ENCODE measurements around the gene NRG4.
"Not testable (repeated sequence)": the region's sequence is repeated elsewhere in the genome, so short reads cannot be mapped to it uniquely, and the experiment has no call there.

The NRG4 gene

GRCh38 chr15:75925440-75925839, 86.8 kb downstream of the NRG4 start:
- no peak for DNase-seq

- DNase-seq: no peak
Measured at GRCh38 chr15:75924576-75924975, 87.6 kb downstream of the NRG4 start.

- no peak for DNase-seq
Measured at GRCh38 chr15:75923756-75924155, 88.5 kb downstream of the NRG4 start.

- no peak for DNase-seq
Measured at GRCh38 chr15:75921732-75922703, 90.2 kb downstream of the NRG4 start.

- no peak for DNase-seq
Measured at GRCh38 chr15:75920079-75920478, 92.1 kb downstream of the NRG4 start.

GRCh38 chr15:75918135-75918534, 94.1 kb downstream of the NRG4 start:
- DNase-seq: no peak

GRCh38 chr15:75916978-75917377, 95.2 kb downstream of the NRG4 start:
- DNase-seq: no peak

GRCh38 chr15:75910355-75910754, 101.9 kb downstream of the NRG4 start:
- not testable (repeated sequence) for DNase-seq

GRCh38 chr15:75905231-75905630, 107.0 kb downstream of the NRG4 start:
- DNase-seq: no peak

GRCh38 chr15:75903331-75904239, 108.6 kb downstream of the NRG4 start, which contains the start of gene FBXO22:
FBXO22 (plus strand) TSS chr15:75903878; CDS start chr15:75903964, 86 bp downstream.
- peak; percentile 80 for DNase-seq

GRCh38 chr15:75902129-75902557, 110.1 kb downstream of the NRG4 start:
- no peak for DNase-seq

GRCh38 chr15:75900577-75900976, 111.6 kb downstream of the NRG4 start:
- DNase-seq: no peak

- no peak for DNase-seq
Measured at GRCh38 chr15:75895731-75896130, 116.5 kb downstream of the NRG4 start.

- DNase-seq: no peak
Measured at GRCh38 chr15:75891895-75892294, 120.3 kb downstream of the NRG4 start.
